ENCODE measurements around the gene NRXN3.

DNA sequence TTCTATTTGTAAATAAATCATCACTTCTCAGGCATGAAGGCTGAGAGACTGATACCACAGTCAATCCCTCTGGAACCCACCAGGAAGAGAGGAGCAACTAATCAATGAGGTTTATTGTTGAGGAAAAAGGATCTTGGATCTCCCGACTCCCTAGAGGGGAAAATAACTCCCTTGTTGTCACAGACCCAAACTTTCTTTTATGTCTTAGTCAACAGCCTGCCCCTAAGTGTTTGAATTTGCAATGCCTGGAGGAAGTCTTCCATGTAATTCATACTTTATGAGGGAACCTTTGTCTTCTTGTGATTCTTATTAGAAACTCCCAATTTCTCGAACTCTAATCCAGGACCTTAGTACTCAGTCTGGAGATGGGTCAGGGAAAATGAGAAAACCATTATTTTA lies 1235.3 kb downstream of the NRXN3 start:
- TF ChIP-seq, protein P1, sequence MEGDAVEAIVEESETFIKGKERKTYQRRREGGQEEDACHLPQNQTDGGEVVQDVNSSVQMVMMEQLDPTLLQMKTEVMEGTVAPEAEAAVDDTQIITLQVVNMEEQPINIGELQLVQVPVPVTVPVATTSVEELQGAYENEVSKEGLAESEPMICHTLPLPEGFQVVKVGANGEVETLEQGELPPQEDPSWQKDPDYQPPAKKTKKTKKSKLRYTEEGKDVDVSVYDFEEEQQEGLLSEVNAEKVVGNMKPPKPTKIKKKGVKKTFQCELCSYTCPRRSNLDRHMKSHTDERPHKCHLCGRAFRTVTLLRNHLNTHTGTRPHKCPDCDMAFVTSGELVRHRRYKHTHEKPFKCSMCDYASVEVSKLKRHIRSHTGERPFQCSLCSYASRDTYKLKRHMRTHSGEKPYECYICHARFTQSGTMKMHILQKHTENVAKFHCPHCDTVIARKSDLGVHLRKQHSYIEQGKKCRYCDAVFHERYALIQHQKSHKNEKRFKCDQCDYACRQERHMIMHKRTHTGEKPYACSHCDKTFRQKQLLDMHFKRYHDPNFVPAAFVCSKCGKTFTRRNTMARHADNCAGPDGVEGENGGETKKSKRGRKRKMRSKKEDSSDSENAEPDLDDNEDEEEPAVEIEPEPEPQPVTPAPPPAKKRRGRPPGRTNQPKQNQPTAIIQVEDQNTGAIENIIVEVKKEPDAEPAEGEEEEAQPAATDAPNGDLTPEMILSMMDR (conservative IDR thresholded peaks at IDR 0.05; ENCODE audit: low read depth, low read length), result no peak
- TF ChIP-seq POLR2A (IDR thresholded peaks at IDR 0.05; ENCODE audit: low read depth, low read length) (no peak), SMC3 (IDR thresholded peaks at IDR 0.05; ENCODE audit: low read depth, low read length) (no peak), CHD1 (IDR thresholded peaks at IDR 0.05; ENCODE audit: low read depth, low read length) (no peak), RAD21 (IDR thresholded peaks at IDR 0.05; ENCODE audit: low read length) (no peak), MXI1 (IDR thresholded peaks at IDR 0.05; ENCODE audit: borderline replicate concordance, low read depth, low read length) (no peak)
- TF ChIP-seq, protein P2, sequence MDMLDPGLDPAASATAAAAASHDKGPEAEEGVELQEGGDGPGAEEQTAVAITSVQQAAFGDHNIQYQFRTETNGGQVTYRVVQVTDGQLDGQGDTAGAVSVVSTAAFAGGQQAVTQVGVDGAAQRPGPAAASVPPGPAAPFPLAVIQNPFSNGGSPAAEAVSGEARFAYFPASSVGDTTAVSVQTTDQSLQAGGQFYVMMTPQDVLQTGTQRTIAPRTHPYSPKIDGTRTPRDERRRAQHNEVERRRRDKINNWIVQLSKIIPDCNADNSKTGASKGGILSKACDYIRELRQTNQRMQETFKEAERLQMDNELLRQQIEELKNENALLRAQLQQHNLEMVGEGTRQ (IDR thresholded peaks at IDR 0.05; ENCODE audit: low read depth, low read length), result no peak

All from IMR-90 (cell line).